K562 (cell line): ENCODE measurements around the gene DNAJC18. TPM values are rescaled to one million over a fixed set of nuclear protein-coding genes. Genes with fewer than 3 reads are reported as not detected.
A peak's percentile ranks its signal among the peaks of the same experiment; 100 is the strongest.

Experiments used
- FOXK2 ChIP-seq, 2 experiments: fragments of 450-650 bp; IDR thresholded peaks in 1 of 2; conservative IDR thresholded peaks in 1 of 2; 2 replicates each; pipeline ENCODE4 v1.6.1; 2016; ENCODE audit warnings: low read depth in 2 of 2, mild to moderate bottlenecking in 1 of 2
- LARP7 ChIP-seq: fragments of 450-650 bp; IDR thresholded peaks from 2 replicates; pipeline ENCODE4 v1.6.1; 2016
- NR2C1 ChIP-seq, 2 experiments: fragments of 450-650 bp; IDR thresholded peaks; 2 replicates each; pipeline ENCODE4 v1.6.1; 2017; ENCODE audit warnings: mild to moderate bottlenecking in 2 of 2, antibody characterized with exemption in 1 of 2, inconsistent platforms in 1 of 2, missing compliant biosample characterization in 1 of 2, missing genetic modification characterization in 1 of 2
- RAD21 ChIP-seq, 2 experiments: fragments of 250-450 bp in 1 of 2; fragments of 450-650 bp in 1 of 2; sonication (Bioruptor Pico) in 1 of 2; formaldehyde crosslinking in 1 of 2; IDR thresholded peaks in 1 of 2; conservative IDR thresholded peaks in 1 of 2; 2 replicates each; pipeline versions ENCODE4 v1.4.0 to v1.8.0; 2020 to 2022; ENCODE audit warnings: mild to moderate bottlenecking in 2 of 2, moderate library complexity in 1 of 2
- RREB1 ChIP-seq: fragments of 250-450 bp; sonication (Bioruptor Pico); IDR thresholded peaks from 2 replicates; pipeline ENCODE4 v1.4.0; 2020
- SNAPC5 ChIP-seq: fragments of 250-450 bp; sonication (Bioruptor Pico); IDR thresholded peaks from 2 replicates; pipeline ENCODE4 v1.8.0; 2021; ENCODE audit warnings: moderate library complexity, mild to moderate bottlenecking, inconsistent platforms
- ZBTB11 ChIP-seq, 3 experiments: fragments of 200-800 bp in 1 of 3; fragments of 250-450 bp in 1 of 3; fragments of 450-650 bp in 1 of 3; sonication (Bioruptor Pico) in 1 of 3; sonication (Bioruptor generic) in 1 of 3; formaldehyde crosslinking in 1 of 3; IDR thresholded peaks; 2 replicates each; pipeline versions ENCODE4 v1.6.1 to v1.8.0; 2016 to 2022; ENCODE audit warnings: mild to moderate bottlenecking in 2 of 3, missing genetic modification characterization in 2 of 3, missing compliant biosample characterization in 1 of 3, moderate library complexity in 1 of 3
- ZEB2 ChIP-seq: fragments of 450-650 bp; IDR thresholded peaks from 2 replicates; pipeline ENCODE4 v1.6.1; 2016
- polyA plus RNA-seq, 8 experiments: library from polyadenylated mRNA; depleted of rRNA in 4 of 8; stranded (reverse) in 5 of 8; unstranded in 3 of 8; fragments of >200 nt; fragmentation: Nextera tagmentation in 2 of 8; fragmentation: Illumina TruSeq in 1 of 8; extraction: Ambion mirVana in 2 of 8; extraction: Trizol in 1 of 8; gene quantifications; 2 replicates each; pipeline versions ENCODE4 v1.2.1 to v1.2.3, GENCODE V29; 2011 to 2014; ENCODE audit warnings: inconsistent platforms in 1 of 8, missing spikeins in 1 of 8
- total RNA-seq, 7 experiments: library from RNA; depleted of rRNA in 6 of 7; stranded (reverse); fragments of >200 nt in 6 of 7; fragmentation: Illumina TruSeq in 2 of 7; extraction: Trizol in 2 of 7; gene quantifications; 2 replicates each; pipeline versions ENCODE4 v1.2.1 to v1.2.3, GENCODE V29; 2011 to 2021; ENCODE audit warnings: low replicate concordance in 1 of 7
- TF ChIP-seq, protein P1 (sequence below): fragments of 450-650 bp; IDR thresholded peaks from 2 replicates; pipeline ENCODE4 v1.6.1; 2016; ENCODE audit warnings: missing biosample characterization, missing genetic modification characterization

The DNAJC18 gene
- total and polyA plus RNA-seq, 9 of the 15 experiments (the other 6 are each of a cell fraction or from before 2014, with no cell fraction given) = 1.5 to 13.3 (median 7.5) TPM

- TF ChIP-seq ZBTB11 (CRISPR knock-in tag; IDR thresholded peaks at IDR 0.05) = 0 out of 6 replicates have a peak, but pooled peaks of 1 of the 3 experiments have one; percentile 11
- TF ChIP-seq RREB1 (CRISPR knock-in tag) = 0 out of 2 replicates have a peak, but pooled peaks have one; percentile 8
- peak; percentile 60; the same call in 1 of the 2 replicates for TF ChIP-seq NR2C1 (IDR thresholded peaks at IDR 0.05)
- TF ChIP-seq NR2C1 (tag; IDR thresholded peaks at IDR 0.05) = 0 out of 2 replicates have a peak, but pooled peaks have one; percentile 42
- peak in 1 of 2 experiments; percentile 35; a peak in 1 of 4 replicates for TF ChIP-seq FOXK2 (conservative IDR thresholded peaks at IDR 0.05 in 1 of 2, IDR thresholded peaks at IDR 0.05 in 1 of 2; ENCODE audit: low read depth in 2 of 2)
- peak; percentile 51 to 86 for TF ChIP-seq RAD21 (CRISPR knock-in tag; conservative IDR thresholded peaks at IDR 0.05 in 1 of 2, IDR thresholded peaks at IDR 0.05 in 1 of 2)
- no peak for TF ChIP-seq LARP7
- TF ChIP-seq, protein P1, sequence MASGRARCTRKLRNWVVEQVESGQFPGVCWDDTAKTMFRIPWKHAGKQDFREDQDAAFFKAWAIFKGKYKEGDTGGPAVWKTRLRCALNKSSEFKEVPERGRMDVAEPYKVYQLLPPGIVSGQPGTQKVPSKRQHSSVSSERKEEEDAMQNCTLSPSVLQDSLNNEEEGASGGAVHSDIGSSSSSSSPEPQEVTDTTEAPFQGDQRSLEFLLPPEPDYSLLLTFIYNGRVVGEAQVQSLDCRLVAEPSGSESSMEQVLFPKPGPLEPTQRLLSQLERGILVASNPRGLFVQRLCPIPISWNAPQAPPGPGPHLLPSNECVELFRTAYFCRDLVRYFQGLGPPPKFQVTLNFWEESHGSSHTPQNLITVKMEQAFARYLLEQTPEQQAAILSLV (tag) = peak; percentile 80
- peak; percentile 61; the same call in 1 of the 2 replicates for TF ChIP-seq ZEB2
- no peak for TF ChIP-seq SNAPC5
Observed at GRCh38 chr5:139385061-139386049, 54.0 kb downstream of the DNAJC18 start (continued).
